Measurements from ENCODE around the gene CHSY1. TPM values are rescaled to one million over a fixed set of nuclear protein-coding genes. Genes with fewer than 3 reads are reported as not detected.

The CHSY1 gene
- polyA plus RNA-seq, 3 donors, result 2.7 to 19.0 (median 3.0) TPM

GRCh38 chr15:101232677-101233076, 19.2 kb downstream of the CHSY1 start:
- Histone ChIP-seq H3K27me3 (ENCODE audit: control insufficient read depth in 2 of 2, insufficient read depth in 2 of 2, low read length in 2 of 2) (no peaks in the 10 kb centered on the region), H3K9me3 (replicated peaks in 1 of 2; ENCODE audit: control insufficient read depth in 1 of 2, insufficient read depth in 1 of 2, low read length in 2 of 2) (no peaks in the 10 kb centered on the region), H4K20me1 (ENCODE audit: insufficient read depth, low read length) (peaks cover 62% of the 10 kb centered on the region), H3K9ac (ENCODE audit: insufficient read depth, low read length, poor library complexity, severe bottlenecking) (no peak overlapping the region), H2AFZ (ENCODE audit: insufficient read depth, low read depth, low read length, poor library complexity, severe bottlenecking) (no peak overlapping the region), H3K79me2 (ENCODE audit: insufficient read depth, low read length) (peaks cover 100% of the 10 kb centered on the region), H3K4me3 (replicated peaks in 1 of 3; ENCODE audit: low read depth in 2 of 3, low read length in 3 of 3) (no peak overlapping the region), H3K4me1 (ENCODE audit: control insufficient read depth in 1 of 2, insufficient read depth in 2 of 2, low read length in 2 of 2) (peaks cover 48 to 59% of the 10 kb centered on the region in 2 donors), H3K4me2 (replicated peaks; ENCODE audit: extremely low read depth, low read length, poor library complexity, severe bottlenecking) (no peak overlapping the region), H3K27ac (ENCODE audit: low read depth in 1 of 2, low read length in 2 of 2) (peak overlapping the region; percentile 0 to 17), H3K36me3 (replicated peaks in 1 of 2; ENCODE audit: control insufficient read depth in 1 of 2, insufficient read depth in 2 of 2, low read length in 2 of 2) (peaks cover 10 to 44% of the 10 kb centered on the region in 2 donors)
- TF ChIP-seq CTCF (IDR thresholded peaks at IDR 0.05), result no peak
- Mint-ChIP-seq H3K4me3 (no peak overlapping the region), H3K9me3 (peaks cover 0 to 14% (median 7%) of the 10 kb centered on the region in 7 donors), H3K36me3 (peaks cover 51 to 65% of the 10 kb centered on the region in 2 donors), H3K4me1 (peaks cover 61% of the 10 kb centered on the region), H3K27ac (peak overlapping the region in 3 of 7 donors; percentile 28 to 66 (median 38)), H3K27me3 (ENCODE audit: low read depth in 3 of 3) (no peaks in the 10 kb centered on the region)
- WGBS (ENCODE audit: insufficient coverage), result 76% methylated on average over 5 of the region's 5 CpGs
- DNase-seq, result no peak
- intact Hi-C loops (cut with micrococcal nuclease), result no loop called here

- no peaks in the 10 kb centered on the region for H3K27me3 Mint-ChIP-seq (ENCODE audit: low read depth in 3 of 3)
- Histone ChIP-seq H3K36me3 (replicated peaks in 1 of 2; ENCODE audit: control insufficient read depth in 1 of 2, insufficient read depth in 2 of 2, low read length in 2 of 2) (peaks cover 15 to 66% of the 10 kb centered on the region in 2 donors), H2AFZ (ENCODE audit: insufficient read depth, low read depth, low read length, poor library complexity, severe bottlenecking) (no peak overlapping the region), H3K79me2 (ENCODE audit: insufficient read depth, low read length) (peaks cover 100% of the 10 kb centered on the region), H3K9ac (ENCODE audit: insufficient read depth, low read length, poor library complexity, severe bottlenecking) (no peak overlapping the region), H3K4me1 (ENCODE audit: control insufficient read depth in 1 of 2, insufficient read depth in 2 of 2, low read length in 2 of 2) (peaks cover 7 to 16% of the 10 kb centered on the region in 2 donors), H3K27ac (ENCODE audit: low read depth in 1 of 2, low read length in 2 of 2) (peak overlapping the region in 1 of 2 donors; percentile 4), H3K4me2 (replicated peaks; ENCODE audit: extremely low read depth, low read length, poor library complexity, severe bottlenecking) (no peak overlapping the region), H3K4me3 (replicated peaks in 1 of 3; ENCODE audit: low read depth in 2 of 3, low read length in 3 of 3) (no peak overlapping the region), H3K27me3 (ENCODE audit: control insufficient read depth in 2 of 2, insufficient read depth in 2 of 2, low read length in 2 of 2) (no peaks in the 10 kb centered on the region), H3K9me3 (replicated peaks in 1 of 2; ENCODE audit: control insufficient read depth in 1 of 2, insufficient read depth in 1 of 2, low read length in 2 of 2) (no peaks in the 10 kb centered on the region), H4K20me1 (ENCODE audit: insufficient read depth, low read length) (peaks cover 84% of the 10 kb centered on the region)
- peaks cover 30% of the 10 kb centered on the region for H3K4me1 Mint-ChIP-seq
- peak overlapping the region in 4 of 7 donors; percentile 2 to 61 (median 42) for H3K27ac Mint-ChIP-seq
- H3K4me3 Mint-ChIP-seq, result no peak overlapping the region
- no peak for TF ChIP-seq CTCF (IDR thresholded peaks at IDR 0.05)
- intact Hi-C loops (cut with micrococcal nuclease), result no loop called here
- H3K36me3 Mint-ChIP-seq, result peaks cover 58 to 68% of the 10 kb centered on the region in 2 donors
- no peak for DNase-seq
- peaks cover 0 to 14% (median 7%) of the 10 kb centered on the region in 7 donors for H3K9me3 Mint-ChIP-seq
Observed at GRCh38 chr15:101228313-101228712, 23.5 kb downstream of the CHSY1 start.

Measured in CD14-positive monocyte (primary cell).